GM19238 (cell line): ENCODE results near the gene GATAD2A.

Source experiments
- DNase-seq: peaks from one replicate; pipeline ENCODE4 v3.0.0; 2011; ENCODE audit warnings: low spot score; ENCODE audit not compliant: insufficient read length

Gene GATAD2A

DNA sequence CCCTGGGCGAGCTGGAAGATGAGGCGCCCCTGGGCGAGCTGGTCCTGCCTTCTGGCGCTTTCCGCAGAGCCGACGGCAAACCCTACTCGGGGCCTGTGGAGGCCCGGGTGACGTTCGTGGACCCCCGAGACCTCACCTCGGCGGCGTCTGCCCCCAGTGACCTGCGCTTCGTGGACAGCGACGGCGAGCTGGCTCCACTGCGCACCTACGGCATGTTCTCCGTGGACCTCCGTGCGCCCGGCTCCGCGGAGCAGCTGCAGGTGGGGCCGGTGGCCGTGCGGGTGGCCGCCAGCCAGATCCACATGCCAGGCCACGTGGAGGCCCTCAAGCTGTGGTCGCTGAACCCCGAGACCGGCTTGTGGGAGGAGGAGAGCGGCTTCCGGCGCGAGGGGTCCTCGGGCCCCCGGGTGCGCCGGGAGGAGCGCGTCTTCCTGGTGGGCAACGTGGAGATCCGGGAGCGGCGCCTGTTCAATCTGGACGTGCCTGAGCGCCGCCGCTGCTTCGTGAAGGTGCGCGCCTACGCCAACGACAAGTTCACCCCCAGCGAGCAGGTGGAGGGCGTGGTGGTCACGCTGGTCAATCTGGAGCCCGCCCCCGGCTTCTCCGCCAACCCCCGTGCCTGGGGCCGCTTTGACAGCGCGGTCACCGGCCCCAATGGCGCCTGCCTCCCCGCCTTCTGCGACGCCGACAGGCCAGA, 138.9 kb downstream of the GATAD2A start:
- no peak for DNase-seq

- DNase-seq = no peak
Measured at GRCh38 chr19:19544954-19545591, 139.6 kb downstream of the GATAD2A start.

DNA sequence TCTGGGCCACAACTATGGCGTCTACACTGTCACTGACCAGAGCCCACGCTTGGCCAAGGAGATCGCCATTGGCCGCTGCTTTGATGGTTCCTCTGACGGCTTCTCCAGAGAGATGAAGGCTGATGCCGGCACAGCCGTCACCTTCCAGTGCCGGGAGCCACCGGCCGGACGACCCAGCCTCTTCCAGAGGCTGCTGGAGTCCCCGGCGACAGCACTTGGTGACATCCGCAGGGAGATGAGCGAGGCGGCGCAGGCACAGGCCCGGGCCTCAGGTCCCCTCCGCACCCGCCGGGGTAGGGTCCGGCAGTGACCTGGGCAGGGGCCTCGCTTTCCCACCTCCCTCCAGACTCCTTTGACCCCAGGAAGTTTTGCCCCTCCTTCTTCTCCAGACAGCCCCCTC, 140.2 kb downstream of the GATAD2A start:
- DNase-seq = no peak

- DNase-seq = no peak
Measured at GRCh38 chr19:19546751-19547162, 141.3 kb downstream of the GATAD2A start.

- DNase-seq = no peak
Measured at GRCh38 chr19:19547674-19548336, 142.3 kb downstream of the GATAD2A start.

GRCh38 chr19:19548915-19549759, 143.7 kb downstream of the GATAD2A start:
- DNase-seq = no peak

- no peak for DNase-seq
Measured at GRCh38 chr19:19549804-19550464, 144.5 kb downstream of the GATAD2A start.

GRCh38 chr19:19550485-19550929, 145.0 kb downstream of the GATAD2A start:
- DNase-seq = no peak

- DNase-seq = no peak
Measured at GRCh38 chr19:19550972-19551852, 145.7 kb downstream of the GATAD2A start.

DNA sequence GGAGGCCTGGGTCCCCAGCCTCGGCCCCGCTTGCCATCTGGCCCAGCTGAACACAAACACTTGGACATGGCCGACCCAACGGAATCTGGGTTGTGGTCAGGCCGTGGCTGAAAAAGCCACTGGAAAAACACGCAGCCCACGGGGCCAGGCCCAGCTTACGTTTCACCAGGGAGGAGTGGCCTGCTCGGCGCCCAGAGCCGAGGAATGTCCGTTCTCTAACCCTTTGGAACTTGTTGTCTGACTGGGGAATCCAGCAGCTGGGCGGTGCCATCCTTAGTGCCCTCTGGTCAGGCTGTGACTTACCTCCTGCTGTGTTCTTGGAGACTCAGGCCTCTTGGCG, 146.3 kb downstream of the GATAD2A start:
- no peak for DNase-seq

- DNase-seq = no peak
Measured at GRCh38 chr19:19552798-19553197, 147.3 kb downstream of the GATAD2A start.

DNA sequence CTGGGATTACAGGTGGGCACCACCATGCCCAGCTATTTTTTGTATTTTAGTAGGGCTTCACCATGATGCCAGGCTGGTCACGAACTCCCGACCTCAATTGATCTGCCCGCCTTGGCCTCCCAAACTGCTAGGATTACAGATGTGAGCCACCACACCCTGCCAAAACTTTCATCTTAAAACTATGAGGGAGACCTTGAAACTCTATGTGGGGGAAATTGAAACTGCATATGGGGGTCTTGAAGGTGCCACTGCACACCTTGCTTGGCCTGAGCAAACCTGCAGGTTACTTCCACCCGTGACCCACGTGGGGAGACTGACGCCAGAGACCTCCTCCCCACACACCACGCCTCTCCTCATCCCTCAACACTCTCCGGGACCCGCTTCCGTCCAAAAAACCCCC, 148.2 kb downstream of the GATAD2A start:
- no peak for DNase-seq

DNA sequence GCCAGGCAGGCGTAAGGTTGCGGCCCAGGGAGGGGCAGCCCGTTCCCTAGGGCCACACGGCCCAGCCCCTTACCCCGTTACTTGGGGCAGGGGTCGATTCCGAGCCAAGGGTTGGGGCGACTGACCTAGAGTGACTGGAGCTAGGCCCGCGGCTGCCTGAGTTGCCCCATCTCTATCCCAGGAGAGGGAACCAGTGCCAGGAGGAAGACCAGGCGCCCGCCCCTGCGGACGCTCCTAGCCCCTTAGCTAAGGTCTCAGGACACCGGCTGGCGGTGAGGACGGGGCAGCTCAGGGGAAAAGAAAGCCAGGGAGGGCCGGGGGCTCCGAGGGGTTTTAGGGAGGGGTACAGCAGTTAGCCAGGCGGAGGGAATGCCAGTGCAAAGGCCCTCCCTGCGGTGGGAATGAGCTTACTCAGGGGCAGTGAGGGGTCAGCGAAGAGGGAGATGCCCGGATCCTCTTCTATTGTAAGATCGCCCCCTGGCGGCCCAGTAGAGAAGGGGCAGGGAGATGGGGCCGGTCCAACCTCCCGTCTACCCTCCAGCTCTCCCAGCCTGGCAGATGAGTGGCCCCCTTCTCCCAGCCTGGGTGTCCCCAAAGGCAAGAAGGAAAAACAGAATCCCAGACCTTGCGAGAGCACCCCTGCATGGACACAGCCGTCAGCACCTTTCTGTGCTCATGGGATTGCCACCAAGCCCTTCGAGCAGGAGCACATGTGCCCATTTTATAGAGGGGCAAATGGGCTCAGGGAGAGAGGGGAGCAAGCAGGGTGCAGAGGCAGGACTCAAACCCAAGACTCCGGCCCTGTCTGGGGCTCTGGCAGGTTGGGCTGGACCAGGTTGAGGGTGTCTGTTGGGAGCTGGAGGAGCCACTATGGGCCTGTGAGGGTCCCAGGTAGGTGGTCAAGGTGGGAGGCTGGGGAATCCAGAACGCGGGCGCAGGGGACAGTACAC, 148.9 kb downstream of the GATAD2A start:
- no peak for DNase-seq

DNA sequence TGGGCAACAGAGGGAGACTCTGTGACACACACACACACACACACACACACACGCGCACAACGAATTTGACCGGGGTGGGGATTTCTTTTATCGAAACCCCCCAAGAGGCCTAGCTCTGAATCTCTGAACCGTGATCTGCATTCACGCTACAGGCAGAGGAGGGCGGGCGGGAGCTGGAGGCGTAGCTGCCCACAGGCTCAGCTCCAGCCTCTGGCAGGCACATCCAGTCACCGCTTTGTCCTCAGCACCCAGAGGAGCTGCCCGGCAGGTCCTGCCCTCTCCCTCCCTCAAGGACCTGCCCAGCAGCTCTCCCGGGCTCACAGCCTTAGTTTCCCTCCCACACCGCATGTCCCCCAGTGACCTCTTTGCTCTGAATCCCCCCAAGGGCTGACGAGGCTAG, 152.6 kb downstream of the GATAD2A start:
- DNase-seq = no peak
